ENCODE measurements around the gene GRHL3. TPM values are rescaled to one million over a fixed set of nuclear protein-coding genes. Genes with fewer than 3 reads are reported as not detected.

GRHL3 gene
- total RNA-seq, 4 donors from 2014 or later: not detected

DNA sequence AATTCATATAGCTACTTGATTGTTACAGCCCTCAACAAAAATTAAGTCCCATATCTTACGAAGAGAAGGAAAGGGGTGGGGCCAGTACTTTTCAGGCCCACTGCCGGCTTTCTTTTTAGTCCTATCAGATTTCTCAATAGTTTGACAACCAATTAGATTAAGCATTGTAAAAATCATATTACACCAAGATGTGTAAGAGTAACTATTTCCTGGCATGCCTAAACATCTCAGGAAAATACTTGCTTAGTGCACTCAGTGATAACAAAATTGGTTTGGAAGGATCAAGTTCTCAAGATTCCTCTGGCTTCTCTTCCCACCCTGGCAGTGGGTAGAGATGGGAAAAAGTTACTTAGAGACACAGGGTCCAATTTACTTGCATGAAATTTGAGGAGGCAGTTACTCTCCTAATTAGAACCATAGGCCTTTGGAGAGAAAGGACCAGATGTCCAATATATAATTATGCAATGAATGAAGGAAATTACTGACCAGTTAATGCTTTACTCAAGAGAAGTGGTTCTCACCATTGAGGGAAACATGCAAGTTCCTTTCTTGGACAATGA, 64.3 kb downstream of the GRHL3 start:
- no peak overlapping the region for H3K4me3 ChIP-seq
- no peaks in the 10 kb centered on the region for H3K9me3 ChIP-seq
- H3K27me3 ChIP-seq: no peaks in the 10 kb centered on the region
- no peak overlapping the region for H3K27ac ChIP-seq
- WGBS, 2 donors: 63 to 76% methylated on average over 2 of the region's 2 CpGs
- peaks cover 0 to 28% (median 0%) of the 10 kb centered on the region in 3 donors for H3K36me3 ChIP-seq
- TF ChIP-seq, protein P1, sequence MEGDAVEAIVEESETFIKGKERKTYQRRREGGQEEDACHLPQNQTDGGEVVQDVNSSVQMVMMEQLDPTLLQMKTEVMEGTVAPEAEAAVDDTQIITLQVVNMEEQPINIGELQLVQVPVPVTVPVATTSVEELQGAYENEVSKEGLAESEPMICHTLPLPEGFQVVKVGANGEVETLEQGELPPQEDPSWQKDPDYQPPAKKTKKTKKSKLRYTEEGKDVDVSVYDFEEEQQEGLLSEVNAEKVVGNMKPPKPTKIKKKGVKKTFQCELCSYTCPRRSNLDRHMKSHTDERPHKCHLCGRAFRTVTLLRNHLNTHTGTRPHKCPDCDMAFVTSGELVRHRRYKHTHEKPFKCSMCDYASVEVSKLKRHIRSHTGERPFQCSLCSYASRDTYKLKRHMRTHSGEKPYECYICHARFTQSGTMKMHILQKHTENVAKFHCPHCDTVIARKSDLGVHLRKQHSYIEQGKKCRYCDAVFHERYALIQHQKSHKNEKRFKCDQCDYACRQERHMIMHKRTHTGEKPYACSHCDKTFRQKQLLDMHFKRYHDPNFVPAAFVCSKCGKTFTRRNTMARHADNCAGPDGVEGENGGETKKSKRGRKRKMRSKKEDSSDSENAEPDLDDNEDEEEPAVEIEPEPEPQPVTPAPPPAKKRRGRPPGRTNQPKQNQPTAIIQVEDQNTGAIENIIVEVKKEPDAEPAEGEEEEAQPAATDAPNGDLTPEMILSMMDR (IDR thresholded peaks at IDR 0.05): no peak
- no peak for DNase-seq (ENCODE audit: low spot score in 2 of 2)
- peaks cover 0 to 10% (median 0%) of the 10 kb centered on the region in 4 donors for H3K4me1 ChIP-seq

DNA sequence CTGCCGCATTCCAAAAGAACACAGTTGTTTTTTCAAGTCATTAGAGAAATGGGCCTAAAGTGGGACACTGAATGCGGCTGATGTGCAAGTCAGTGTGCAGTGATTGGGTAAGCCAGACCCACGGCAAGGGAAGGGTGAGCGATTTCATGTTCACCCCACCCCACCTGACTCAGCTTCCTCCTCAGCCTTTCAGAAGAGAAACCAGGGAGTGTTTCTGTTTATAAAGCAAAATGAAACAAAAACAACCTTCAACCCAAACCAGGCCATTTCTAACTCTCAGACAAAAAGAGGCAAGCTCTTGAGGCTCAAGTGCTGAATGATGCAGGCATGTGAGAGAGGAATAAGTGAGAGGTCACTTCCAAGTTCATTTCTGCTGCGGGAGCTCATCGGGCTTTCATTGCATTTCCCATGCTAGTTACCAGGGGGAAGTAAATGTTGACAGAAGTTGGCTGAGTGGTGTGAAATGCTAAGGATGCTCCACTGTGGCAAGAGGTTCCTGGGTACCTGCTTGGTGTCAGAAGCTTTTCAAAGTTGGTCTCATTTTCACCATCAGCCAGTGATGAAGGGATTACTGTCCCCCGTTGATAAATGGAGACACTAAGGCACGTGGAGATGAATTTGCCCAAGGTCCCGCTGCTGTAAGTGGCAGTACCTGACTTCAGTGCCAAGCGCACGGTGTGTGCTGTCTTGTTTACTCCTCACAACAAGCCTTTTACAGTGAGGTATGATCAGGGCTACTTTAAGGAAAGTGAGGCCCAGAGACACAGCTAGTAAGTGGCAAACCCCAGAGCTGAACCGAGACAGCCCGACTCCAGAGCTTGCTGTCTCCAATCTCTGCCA, 65.3 kb downstream of the GRHL3 start:
- H3K36me3 ChIP-seq: peaks cover 0 to 18% (median 0%) of the 10 kb centered on the region in 3 donors
- H3K4me3 ChIP-seq: no peak overlapping the region
- peak overlapping the region in 1 of 4 donors; percentile 4 for H3K27ac ChIP-seq
- TF ChIP-seq, protein P1 (IDR thresholded peaks at IDR 0.05): no peak
- TF ChIP-seq EP300 (IDR thresholded peaks at IDR 0.05): no peak
- TF ChIP-seq POLR2A (IDR thresholded peaks at IDR 0.05): no peak
- no peaks in the 10 kb centered on the region for H3K27me3 ChIP-seq
- no peak for DNase-seq (ENCODE audit: low spot score in 2 of 2)
- 69 to 73% methylated on average over 13 of the region's 13 CpGs for WGBS, 2 donors
- peaks cover 0 to 10% (median 0%) of the 10 kb centered on the region in 4 donors for H3K4me1 ChIP-seq
- H3K9me3 ChIP-seq: no peaks in the 10 kb centered on the region

DNA sequence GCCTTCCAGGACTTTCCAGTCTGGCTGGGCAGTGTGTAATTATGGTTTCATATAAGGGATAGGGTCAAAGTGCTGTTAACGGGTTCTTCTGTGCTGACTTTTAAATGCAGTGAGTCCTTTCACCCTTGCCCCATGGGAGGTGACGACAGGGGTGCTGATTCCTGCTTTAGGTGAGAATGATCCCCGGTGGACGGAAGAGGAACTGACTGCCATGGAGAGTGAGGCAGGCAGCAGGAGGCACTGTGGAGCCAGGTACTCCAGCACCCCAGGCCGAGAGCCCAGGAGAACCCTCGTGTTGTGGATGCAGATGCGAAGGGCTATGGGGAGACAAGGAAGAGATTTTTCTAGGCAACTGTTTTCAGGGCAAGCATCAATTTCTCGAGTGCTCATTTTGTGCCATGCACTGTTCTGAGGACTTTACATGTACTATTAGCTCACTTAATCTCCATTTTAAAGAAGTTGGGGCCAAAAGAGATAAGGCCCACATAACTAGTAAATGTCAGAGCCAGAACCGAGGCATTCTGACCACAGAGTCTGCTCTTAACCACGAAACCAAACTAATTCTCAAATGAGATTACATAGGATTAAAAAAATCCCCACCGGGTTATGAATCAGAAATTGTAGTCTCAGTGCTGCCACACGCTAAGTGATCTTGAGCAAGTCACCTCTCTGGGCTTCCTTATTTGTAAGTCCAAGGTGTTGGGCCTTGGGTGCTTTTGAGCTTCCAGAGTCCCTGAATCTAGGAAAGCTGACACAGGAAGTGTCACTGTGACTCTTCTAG, 66.2 kb downstream of the GRHL3 start:
- Histone ChIP-seq H3K9me3 (no peaks in the 10 kb centered on the region), H3K4me1 (peaks cover 0 to 10% (median 0%) of the 10 kb centered on the region in 4 donors), H3K27me3 (no peaks in the 10 kb centered on the region), H3K36me3 (peaks cover 0 to 17% (median 0%) of the 10 kb centered on the region in 3 donors), H3K4me3 (no peak overlapping the region), H3K27ac (peak overlapping the region in 1 of 4 donors; percentile 4)
- TF ChIP-seq EP300 (IDR thresholded peaks at IDR 0.05): no peak
- TF ChIP-seq, protein P1 (IDR thresholded peaks at IDR 0.05): peak in 1 of 5 experiments; percentile 13
- TF ChIP-seq POLR2A (IDR thresholded peaks at IDR 0.05): no peak
- no peak for DNase-seq (ENCODE audit: low spot score in 2 of 2)
- 87 to 94% methylated on average over 12 of the region's 12 CpGs for WGBS, 2 donors

DNA sequence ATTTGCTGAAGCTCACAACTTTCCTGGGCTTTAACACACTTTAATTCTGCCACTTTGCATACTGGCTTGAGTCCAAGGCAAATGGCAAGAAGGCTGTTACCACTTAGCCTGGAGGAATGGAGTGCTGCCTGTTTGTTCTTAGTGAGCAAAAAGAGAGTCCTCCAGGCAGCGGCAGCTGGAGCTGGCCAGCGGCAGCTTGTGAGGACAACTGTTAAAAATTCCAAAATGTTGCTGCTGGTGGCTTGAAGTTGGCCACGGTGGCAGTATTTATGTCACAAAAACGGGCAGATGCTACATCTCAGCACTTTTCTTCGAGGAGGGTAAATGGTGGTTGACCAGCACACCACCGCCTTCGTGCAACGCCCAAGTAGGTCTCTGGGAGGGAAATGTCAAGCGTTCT, 67.1 kb downstream of the GRHL3 start:
- peaks cover 0 to 17% (median 0%) of the 10 kb centered on the region in 3 donors for H3K36me3 ChIP-seq
- no peak for DNase-seq (ENCODE audit: low spot score in 2 of 2)
- H3K4me1 ChIP-seq: peaks cover 0 to 15% (median 0%) of the 10 kb centered on the region in 4 donors
- H3K4me3 ChIP-seq: no peak overlapping the region
- H3K27ac ChIP-seq: no peak overlapping the region
- no peaks in the 10 kb centered on the region for H3K9me3 ChIP-seq
- no peak for TF ChIP-seq EP300 (IDR thresholded peaks at IDR 0.05)
- TF ChIP-seq POLR2A (IDR thresholded peaks at IDR 0.05): no peak
- TF ChIP-seq, protein P1 (IDR thresholded peaks at IDR 0.05): no peak
- WGBS, 2 donors: 71 to 81% methylated on average over 9 of the region's 9 CpGs
- H3K27me3 ChIP-seq: no peaks in the 10 kb centered on the region

Measured in tibial nerve (tissue), 4 donors.